HG03060 (cell line): ENCODE results near the gene PTP4A1.
"Not testable (repeated sequence)": the region's sequence is repeated elsewhere in the genome, so short reads cannot be mapped to it uniquely, and the experiment has no call there.

Experiments used
- ATAC-seq: cut with Tn5 transposase; IDR thresholded peaks from one replicate; pipeline ENCODE4 v1.9.1; 2021; ENCODE audit warnings: low read depth, moderate number of reproducible peaks; ENCODE audit not compliant: unreplicated experiment

The PTP4A1 gene

GRCh38 chr6:63581355-63582013 is 9.2 kb downstream of the PTP4A1 start:
- no peak for ATAC-seq

GRCh38 chr6:63582579-63583231 is 10.4 kb downstream of the PTP4A1 start:
- ATAC-seq = no peak

- no peak for ATAC-seq
These were observed 11.8 kb downstream of the PTP4A1 start for GRCh38 chr6:63584125-63584514.

- no peak for ATAC-seq
These were observed 12.3 kb downstream of the PTP4A1 start for GRCh38 chr6:63584566-63584965.

- not testable (repeated sequence) for ATAC-seq
These were observed 13.4 kb downstream of the PTP4A1 start for GRCh38 chr6:63585652-63586051.

- ATAC-seq = no peak
These were observed 17.7 kb downstream of the PTP4A1 start for GRCh38 chr6:63589952-63590411.

- no peak for ATAC-seq
These were observed 20.6 kb downstream of the PTP4A1 start for GRCh38 chr6:63592886-63593285.

- no peak for ATAC-seq
These were observed 25.1 kb downstream of the PTP4A1 start for GRCh38 chr6:63597141-63598048.

GRCh38 chr6:63598049-63599036 is 26.1 kb downstream of the PTP4A1 start:
- peak; percentile 98 for ATAC-seq

- ATAC-seq = no peak
These were observed 27.0 kb downstream of the PTP4A1 start for GRCh38 chr6:63599243-63599642.

GRCh38 chr6:63600136-63600535 is 27.9 kb downstream of the PTP4A1 start:
- no peak for ATAC-seq

GRCh38 chr6:63609231-63609630 is 37.0 kb downstream of the PTP4A1 start:
- no peak for ATAC-seq

- ATAC-seq = no peak
These were observed 38.7 kb downstream of the PTP4A1 start for GRCh38 chr6:63610944-63611343.

GRCh38 chr6:63611560-63611959 is 39.3 kb downstream of the PTP4A1 start:
- ATAC-seq = no peak

- no peak for ATAC-seq
These were observed 43.3 kb downstream of the PTP4A1 start for GRCh38 chr6:63615590-63615989.
